ENCODE results near the gene SLC28A3. TPM values are rescaled to one million over a fixed set of nuclear protein-coding genes. Genes with fewer than 3 reads are reported as not detected.

SLC28A3 gene
- polyA plus RNA-seq, 1 experiment, result 0.27 TPM

DNA sequence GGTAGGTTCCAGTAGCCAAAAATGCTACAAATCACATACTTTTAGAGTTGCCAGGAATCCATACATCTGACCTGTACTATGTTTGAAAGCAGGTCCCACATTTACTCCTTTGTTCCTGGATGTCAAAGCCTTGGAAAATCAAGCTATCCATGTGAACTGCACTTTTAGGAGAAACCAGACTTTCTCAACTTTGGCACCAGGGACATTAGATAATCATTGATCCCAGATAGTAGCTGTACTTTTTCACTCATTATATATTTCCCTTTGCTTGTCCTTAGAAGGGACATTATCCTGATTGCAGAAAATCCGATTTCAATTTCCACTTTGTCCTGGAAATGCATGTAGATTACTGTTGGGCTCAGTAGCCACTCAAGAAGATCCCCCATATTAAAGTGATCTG lies 44.1 kb upstream of the SLC28A3 start:
- no peaks in the 10 kb centered on the region for H3K36me3 ChIP-seq (ENCODE audit: control insufficient read depth, insufficient read depth, low read length)
- ChIA-PET POLR2A (no interaction called here), CTCF (interaction anchor here (0.6 to 5.6 kb wide), 5 partner anchors 8 to 1226 kb away, joined by 3 to 28 read pairs (median 4); no protein-coding TSS in a partner anchor)
- no peak for TF ChIP-seq CTCF (IDR thresholded peaks at IDR 0.05; ENCODE audit: insufficient read depth, low read depth, low read length)
- no peak overlapping the region for H3K4me3 ChIP-seq (ENCODE audit: low read depth, low read length)
- no peaks in the 10 kb centered on the region for H3K27me3 ChIP-seq (ENCODE audit: control insufficient read depth, insufficient read depth, low read length)
- no peak for DNase-seq (ENCODE audit: low read depth)

DNA sequence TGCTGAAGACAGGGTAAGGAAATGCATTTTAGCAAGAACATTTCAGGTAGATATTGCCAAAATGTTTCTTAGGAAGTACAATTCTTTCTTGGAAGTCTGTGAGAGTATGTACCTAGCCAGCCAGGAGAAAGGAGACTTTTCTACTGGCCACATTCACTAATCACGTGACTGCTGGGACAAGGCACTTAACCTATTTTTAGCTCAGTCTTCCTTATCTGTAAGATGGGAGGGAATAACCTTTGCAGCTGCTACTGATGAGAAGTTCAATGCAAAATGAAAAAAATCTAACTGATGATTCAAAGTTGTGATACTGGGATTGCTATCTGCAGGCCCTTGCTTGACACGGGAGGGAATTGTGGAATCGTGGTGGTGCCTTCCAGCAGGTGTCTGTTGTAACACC lies 42.6 kb upstream of the SLC28A3 start:
- DNase-seq (ENCODE audit: low read depth), result no peak
- Histone ChIP-seq H3K27me3 (ENCODE audit: control insufficient read depth, insufficient read depth, low read length) (peaks cover 1% of the 10 kb centered on the region; the same call in 1 of the 2 replicates), H3K36me3 (ENCODE audit: control insufficient read depth, insufficient read depth, low read length) (no peaks in the 10 kb centered on the region), H3K4me3 (ENCODE audit: low read depth, low read length) (no peak overlapping the region)
- ChIA-PET POLR2A (no interaction called here), CTCF (interaction anchor here (1.2 to 5.6 kb wide), 3 partner anchors 10 to 13 kb away, joined by 3 to 28 read pairs (median 4); no protein-coding TSS in a partner anchor)
- TF ChIP-seq CTCF (IDR thresholded peaks at IDR 0.05; ENCODE audit: insufficient read depth, low read depth, low read length), result no peak

- no peaks in the 10 kb centered on the region for H3K36me3 ChIP-seq (ENCODE audit: control insufficient read depth, insufficient read depth, low read length)
- POLR2A ChIA-PET, result no interaction called here
- CTCF ChIA-PET, result interaction anchor here (1.9 kb wide), 1 partner anchor 14 kb away, joined by 12 read pairs; no protein-coding TSS in a partner anchor
- no peak for DNase-seq (ENCODE audit: low read depth)
- no peak for TF ChIP-seq CTCF (IDR thresholded peaks at IDR 0.05; ENCODE audit: insufficient read depth, low read depth, low read length)
- H3K27me3 ChIP-seq (ENCODE audit: control insufficient read depth, insufficient read depth, low read length), result peaks cover 1% of the 10 kb centered on the region; the same call in 1 of the 2 replicates
- no peak overlapping the region for H3K4me3 ChIP-seq (ENCODE audit: low read depth, low read length)
Measured at GRCh38 chr9:84382720-84383119, 42.2 kb upstream of the SLC28A3 start.

DNA sequence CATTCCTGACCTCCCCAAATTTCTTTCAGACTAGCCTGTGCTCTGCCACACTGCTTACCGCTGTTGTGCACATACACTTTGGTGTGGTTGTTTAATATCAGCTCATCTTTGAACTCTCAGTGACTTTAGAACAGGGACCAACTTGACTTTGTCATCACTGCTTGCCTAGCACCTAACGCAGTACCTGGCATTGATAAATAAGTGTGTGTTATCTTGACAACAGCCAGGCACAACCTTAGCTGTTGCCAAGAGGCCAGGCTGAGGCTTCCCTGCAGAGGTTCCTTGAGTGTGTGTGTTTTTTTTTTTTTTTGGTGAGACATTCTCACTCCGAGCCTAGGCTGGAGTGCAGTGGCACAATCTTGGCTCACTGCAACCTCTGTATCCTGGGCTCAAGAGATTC lies 41.0 kb upstream of the SLC28A3 start:
- no peak for TF ChIP-seq CTCF (IDR thresholded peaks at IDR 0.05; ENCODE audit: insufficient read depth, low read depth, low read length)
- no peak for DNase-seq (ENCODE audit: low read depth)
- peaks cover 1% of the 10 kb centered on the region; the same call in 1 of the 2 replicates for H3K27me3 ChIP-seq (ENCODE audit: control insufficient read depth, insufficient read depth, low read length)
- H3K36me3 ChIP-seq (ENCODE audit: control insufficient read depth, insufficient read depth, low read length), result no peaks in the 10 kb centered on the region
- no peak overlapping the region for H3K4me3 ChIP-seq (ENCODE audit: low read depth, low read length)
- CTCF ChIA-PET, result interaction anchor here (1.9 kb wide), 1 partner anchor 15 kb away, joined by 12 read pairs; no protein-coding TSS in a partner anchor
- POLR2A ChIA-PET, result no interaction called here

DNA sequence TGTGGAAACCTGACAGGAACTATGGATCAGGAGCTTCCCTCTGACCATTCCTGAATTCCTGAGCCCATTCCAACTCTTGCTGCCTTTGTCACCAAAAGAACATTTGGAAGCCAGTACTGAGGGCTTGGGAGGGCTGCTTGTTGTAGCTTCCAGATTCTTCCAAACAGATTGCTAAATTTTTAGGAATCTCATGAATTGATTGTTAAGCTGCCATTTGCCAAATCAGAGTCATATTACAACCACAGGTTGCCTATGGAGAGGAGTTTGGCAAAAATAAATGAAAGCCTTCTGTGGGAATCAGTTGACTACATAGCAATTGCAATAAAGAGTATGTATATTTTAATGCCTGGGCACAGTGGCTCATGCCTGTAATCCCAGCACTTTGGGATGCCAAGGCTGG lies 39.2 kb upstream of the SLC28A3 start:
- Histone ChIP-seq H3K4me3 (ENCODE audit: low read depth, low read length) (no peak overlapping the region), H3K36me3 (ENCODE audit: control insufficient read depth, insufficient read depth, low read length) (no peaks in the 10 kb centered on the region), H3K27me3 (ENCODE audit: control insufficient read depth, insufficient read depth, low read length) (peaks cover 1% of the 10 kb centered on the region; the same call in 1 of the 2 replicates)
- CTCF ChIA-PET, result interaction anchor here (1.2 kb wide), 1 partner anchor 18 kb away, joined by 4 read pairs; no protein-coding TSS in a partner anchor
- no peak for DNase-seq (ENCODE audit: low read depth)
- POLR2A ChIA-PET, result no interaction called here
- TF ChIP-seq CTCF (IDR thresholded peaks at IDR 0.05; ENCODE audit: insufficient read depth, low read depth, low read length), result no peak

Measured in BJ (cell line).